GM20000 (cell line): ENCODE results near the gene HELB.

Experiments
- DNase-seq: peaks from one replicate; pipeline ENCODE4 v3.0.0; 2012; ENCODE audit warnings: low spot score
- TF ChIP-seq, protein P1 (sequence below): IDR thresholded peaks from 2 replicates; pipeline ENCODE4 v1.5.1; 2012; ENCODE audit warnings: mild to moderate bottlenecking, control low read depth; ENCODE audit errors: extremely low read depth, missing control alignments

HELB gene

DNA sequence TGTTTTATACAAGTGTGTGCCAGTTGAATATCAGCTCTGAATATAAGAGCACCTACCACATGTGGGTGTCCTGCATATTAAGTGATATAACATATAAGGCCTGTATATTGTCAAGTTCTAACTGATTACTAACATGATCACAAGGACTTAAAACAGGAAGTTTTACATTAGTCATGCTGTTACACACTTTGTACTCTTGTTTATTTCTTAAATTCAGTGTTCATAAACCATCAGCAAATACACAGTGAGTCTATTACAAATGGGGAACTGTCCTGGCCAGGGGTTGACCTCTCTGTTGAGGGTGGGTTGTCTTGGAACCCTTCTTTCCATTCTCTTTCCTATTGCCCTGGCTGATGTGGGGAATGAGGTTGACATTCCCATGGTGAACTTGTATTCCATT, 19.1 kb downstream of the HELB start:
- DNase-seq = no peak
- TF ChIP-seq, protein P1, sequence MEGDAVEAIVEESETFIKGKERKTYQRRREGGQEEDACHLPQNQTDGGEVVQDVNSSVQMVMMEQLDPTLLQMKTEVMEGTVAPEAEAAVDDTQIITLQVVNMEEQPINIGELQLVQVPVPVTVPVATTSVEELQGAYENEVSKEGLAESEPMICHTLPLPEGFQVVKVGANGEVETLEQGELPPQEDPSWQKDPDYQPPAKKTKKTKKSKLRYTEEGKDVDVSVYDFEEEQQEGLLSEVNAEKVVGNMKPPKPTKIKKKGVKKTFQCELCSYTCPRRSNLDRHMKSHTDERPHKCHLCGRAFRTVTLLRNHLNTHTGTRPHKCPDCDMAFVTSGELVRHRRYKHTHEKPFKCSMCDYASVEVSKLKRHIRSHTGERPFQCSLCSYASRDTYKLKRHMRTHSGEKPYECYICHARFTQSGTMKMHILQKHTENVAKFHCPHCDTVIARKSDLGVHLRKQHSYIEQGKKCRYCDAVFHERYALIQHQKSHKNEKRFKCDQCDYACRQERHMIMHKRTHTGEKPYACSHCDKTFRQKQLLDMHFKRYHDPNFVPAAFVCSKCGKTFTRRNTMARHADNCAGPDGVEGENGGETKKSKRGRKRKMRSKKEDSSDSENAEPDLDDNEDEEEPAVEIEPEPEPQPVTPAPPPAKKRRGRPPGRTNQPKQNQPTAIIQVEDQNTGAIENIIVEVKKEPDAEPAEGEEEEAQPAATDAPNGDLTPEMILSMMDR = no peak

DNA sequence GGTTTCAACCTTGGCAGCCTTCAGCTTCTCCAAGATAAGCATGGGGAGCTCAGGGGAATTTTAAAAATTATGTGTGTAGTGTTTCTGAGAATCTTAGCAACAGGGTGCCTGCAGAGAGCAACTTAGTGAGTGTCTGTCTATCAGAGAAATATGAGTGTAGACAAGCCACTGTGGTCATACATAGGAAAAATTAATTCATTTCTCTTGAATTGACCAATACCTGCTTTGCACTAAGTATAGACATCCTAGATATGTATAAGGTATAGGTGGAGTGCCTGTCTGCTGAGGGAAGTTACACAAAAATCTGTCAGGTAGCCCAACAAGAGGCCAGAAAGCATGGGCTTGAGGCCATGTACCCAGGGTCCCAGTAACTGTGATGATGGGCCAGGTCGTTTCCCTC, 20.7 kb downstream of the HELB start:
- DNase-seq = no peak
- TF ChIP-seq, protein P1 = no peak

DNA sequence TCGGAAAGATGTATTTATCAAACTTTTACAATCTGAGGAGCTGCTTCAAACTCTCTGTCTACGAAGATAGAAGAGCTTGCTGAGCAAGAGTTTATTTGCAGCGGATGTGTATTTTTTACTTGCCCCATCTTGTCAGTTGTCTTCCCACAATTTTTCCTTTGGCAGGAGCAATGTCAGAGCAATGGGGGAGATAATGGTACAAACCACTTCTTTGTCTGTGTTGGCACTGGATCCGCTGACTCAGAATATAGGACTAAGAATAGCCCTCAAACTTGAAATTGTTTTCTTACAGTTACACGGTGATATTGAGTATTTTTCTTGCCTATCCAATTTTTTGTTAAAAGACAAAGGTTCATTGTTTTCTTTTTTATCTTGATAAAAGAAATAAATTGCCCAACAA, 27.6 kb downstream of the HELB start:
- TF ChIP-seq, protein P1 = no peak
- DNase-seq = no peak

DNA sequence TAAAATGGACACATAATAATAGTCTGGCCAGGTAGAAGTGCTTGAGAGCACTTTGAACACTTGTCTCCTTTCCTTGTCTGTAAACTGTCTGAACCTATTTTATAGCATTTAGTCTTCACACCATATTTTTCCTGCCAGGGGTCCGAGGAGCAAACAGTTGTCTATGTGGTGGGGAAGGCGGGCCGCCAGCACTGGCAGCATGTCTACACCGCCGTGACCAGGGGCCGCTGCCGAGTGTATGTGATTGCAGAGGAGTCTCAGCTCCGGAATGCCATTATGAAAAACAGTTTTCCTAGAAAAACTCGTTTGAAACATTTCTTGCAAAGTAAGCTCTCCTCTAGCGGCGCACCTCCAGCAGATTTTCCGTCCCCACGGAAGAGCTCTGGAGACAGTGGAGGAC, 28.7 kb downstream of the HELB start:
- TF ChIP-seq, protein P1 = no peak
- DNase-seq = no peak

DNA sequence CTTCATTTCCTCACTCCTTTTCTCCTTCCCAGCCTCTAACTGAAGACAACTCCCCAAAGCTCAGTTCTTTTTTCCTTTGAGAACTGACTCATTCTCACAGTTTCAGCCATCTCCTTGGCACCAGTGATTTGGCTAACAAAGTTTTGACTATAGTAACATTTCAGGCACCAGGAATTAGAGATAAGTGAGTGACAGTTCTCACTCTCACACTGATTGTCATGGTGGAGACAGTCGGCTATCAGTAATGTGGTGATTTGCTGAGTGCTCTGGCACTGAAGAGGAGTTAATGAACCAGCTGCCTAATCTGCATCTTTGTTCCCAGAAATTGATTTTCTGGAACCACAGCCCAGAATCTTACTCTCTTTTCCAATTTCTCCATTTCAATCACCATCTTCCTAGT, 29.5 kb downstream of the HELB start:
- DNase-seq = no peak
- TF ChIP-seq, protein P1 = no peak

DNA sequence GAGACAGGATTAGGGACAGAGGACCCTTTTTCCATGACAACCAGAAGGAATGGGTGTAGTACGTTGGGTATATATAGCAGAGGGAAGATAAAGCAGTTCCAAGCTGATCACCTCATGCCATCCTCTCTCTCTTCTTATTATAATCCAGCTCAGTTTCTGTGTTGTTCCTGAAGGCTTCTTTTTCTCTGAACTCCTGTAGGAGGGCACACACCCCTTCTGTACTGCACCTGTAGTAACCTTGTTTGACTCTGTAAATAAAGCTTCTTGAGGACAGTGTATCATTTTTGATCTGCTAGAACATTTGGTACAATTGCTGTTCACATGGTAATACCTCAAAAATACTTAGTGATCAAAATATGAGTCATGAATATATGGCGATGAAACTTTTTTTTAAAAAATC, 33.5 kb downstream of the HELB start:
- no peak for DNase-seq
- TF ChIP-seq, protein P1 = no peak

DNA sequence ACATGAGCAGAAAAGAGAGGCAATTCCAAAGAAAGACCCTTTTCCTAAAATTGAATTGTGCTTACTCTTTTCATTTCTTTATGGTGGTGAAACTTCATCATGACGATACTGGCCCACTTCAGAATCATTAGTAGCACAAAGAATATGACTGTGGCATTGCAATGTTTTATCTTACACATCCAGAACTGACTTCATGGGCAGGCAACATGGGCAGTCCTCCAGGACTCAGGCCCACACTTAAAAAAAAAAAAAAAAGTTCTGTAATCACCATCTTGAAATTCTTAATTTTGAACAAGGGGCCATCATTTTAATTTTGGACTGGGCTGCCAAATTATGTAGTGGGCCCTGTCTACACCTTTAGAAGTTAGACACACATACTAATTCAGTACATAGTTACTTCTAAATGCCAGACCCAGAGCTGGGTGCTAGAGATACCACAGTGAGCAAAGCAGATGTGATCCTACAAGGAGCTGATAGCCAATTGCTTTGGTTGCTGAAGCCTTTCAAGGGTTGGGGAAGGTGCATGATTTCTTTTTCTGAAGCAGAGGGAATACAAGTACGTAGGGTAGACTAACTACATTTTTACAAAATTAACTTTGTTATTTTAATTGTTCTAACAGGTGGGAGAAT, 35.2 kb downstream of the HELB start:
- TF ChIP-seq, protein P1 = no peak
- DNase-seq = no peak
